Mononuclear cell (primary cell): ENCODE results near the gene TLE6. TPM values are rescaled to one million over a fixed set of nuclear protein-coding genes. Genes with fewer than 3 reads are reported as not detected.
"Not testable (repeated sequence)": the region's sequence is repeated elsewhere in the genome, so short reads cannot be mapped to it uniquely, and the experiment has no call there.

Experiments
- H3K27me3 ChIP-seq: 2 replicates; pipeline ENCODE4 v1.6.0; 2011; ENCODE audit warnings: low read length, control low read depth; ENCODE audit not compliant: insufficient read depth
- H3K4me1 ChIP-seq: 2 replicates; pipeline ENCODE4 v1.5.1; 2011; ENCODE audit warnings: mild to moderate bottlenecking, low read length, control low read depth; ENCODE audit not compliant: insufficient read depth
- H3K4me3 ChIP-seq: 2 replicates; pipeline ENCODE4 v1.5.1; 2011; ENCODE audit warnings: mild to moderate bottlenecking, low read length, moderate library complexity
- H3K9me3 ChIP-seq: 2 replicates; pipeline ENCODE4 v1.5.1; 2011; ENCODE audit warnings: low read depth, mild to moderate bottlenecking, control low read depth, low read length
- total RNA-seq: library from RNA; depleted of rRNA; stranded (reverse); fragments of >200 nt; gene quantifications from one replicate; pipeline ENCODE4 v1.2.3, GENCODE V29; 2012

TLE6 gene
- total RNA-seq, 1 donor = not detected

- no peak overlapping the region for H3K4me3 ChIP-seq
- H3K9me3 ChIP-seq = no peaks in the 10 kb centered on the region
- H3K27me3 ChIP-seq = peaks cover 6% of the 10 kb centered on the region
- H3K4me1 ChIP-seq = peaks cover 9% of the 10 kb centered on the region
These were observed 6.2 kb downstream of the TLE6 start for GRCh38 chr19:2983351-2984214.

GRCh38 chr19:2984215-2984528 is 6.8 kb downstream of the TLE6 start:
- Histone ChIP-seq H3K4me1 (peaks cover 9% of the 10 kb centered on the region), H3K9me3 (no peaks in the 10 kb centered on the region), H3K27me3 (peaks cover 6% of the 10 kb centered on the region), H3K4me3 (no peak overlapping the region)

DNA sequence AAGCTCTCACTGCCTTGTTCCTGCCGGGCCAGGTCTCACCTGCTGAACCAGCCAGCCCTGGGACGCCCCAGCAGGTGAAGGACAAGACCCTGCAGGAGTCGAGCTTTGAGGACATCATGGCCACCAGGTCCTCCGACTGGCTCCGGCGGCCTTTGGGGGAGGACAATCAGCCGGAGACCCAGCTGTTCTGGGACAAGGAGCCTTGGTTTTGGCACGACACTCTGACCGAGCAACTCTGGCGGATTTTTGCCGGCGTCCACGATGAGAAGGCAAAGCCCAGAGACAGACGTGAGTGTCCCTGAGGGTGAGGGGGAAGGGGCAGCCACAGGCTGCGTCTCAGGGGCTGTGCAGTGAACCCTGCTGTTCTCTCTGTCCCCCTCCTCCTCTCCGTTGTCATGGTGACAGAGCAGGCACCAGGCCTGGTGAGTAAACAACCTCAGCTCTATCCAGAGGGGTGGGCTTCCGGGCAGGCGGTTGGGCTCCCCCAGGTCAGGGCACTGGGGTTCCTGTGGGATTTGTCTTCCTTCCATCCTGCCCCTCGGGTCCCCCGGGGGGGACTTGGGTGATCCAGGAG is 9.7 kb downstream of the TLE6 start:
- H3K4me3 ChIP-seq = no peak overlapping the region
- H3K4me1 ChIP-seq = peaks cover 9% of the 10 kb centered on the region
- no peaks in the 10 kb centered on the region for H3K9me3 ChIP-seq
- peaks cover 6% of the 10 kb centered on the region for H3K27me3 ChIP-seq

DNA sequence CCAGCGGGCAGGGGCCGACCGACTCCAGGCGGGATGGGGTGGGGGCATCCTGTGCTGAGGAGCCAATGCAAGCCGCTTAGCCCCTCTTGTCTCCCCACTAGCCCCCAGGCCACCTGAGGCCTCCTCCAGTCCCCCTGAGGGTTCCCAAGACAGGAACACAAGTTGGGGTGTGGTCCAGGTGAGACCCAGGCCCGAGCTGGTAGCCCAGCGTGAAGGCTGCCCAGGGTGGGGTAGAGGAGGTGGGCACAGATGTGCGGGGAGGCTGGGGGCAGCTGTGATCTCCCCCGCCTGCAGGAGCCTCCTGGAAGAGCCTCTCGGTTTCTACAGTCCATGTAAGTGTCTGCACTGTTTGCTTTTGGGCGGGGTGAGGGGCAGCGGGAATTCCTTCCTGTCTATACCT is 10.4 kb downstream of the TLE6 start:
- peaks cover 6% of the 10 kb centered on the region for H3K27me3 ChIP-seq
- H3K4me3 ChIP-seq = no peak overlapping the region
- no peaks in the 10 kb centered on the region for H3K9me3 ChIP-seq
- peaks cover 9% of the 10 kb centered on the region for H3K4me1 ChIP-seq

DNA sequence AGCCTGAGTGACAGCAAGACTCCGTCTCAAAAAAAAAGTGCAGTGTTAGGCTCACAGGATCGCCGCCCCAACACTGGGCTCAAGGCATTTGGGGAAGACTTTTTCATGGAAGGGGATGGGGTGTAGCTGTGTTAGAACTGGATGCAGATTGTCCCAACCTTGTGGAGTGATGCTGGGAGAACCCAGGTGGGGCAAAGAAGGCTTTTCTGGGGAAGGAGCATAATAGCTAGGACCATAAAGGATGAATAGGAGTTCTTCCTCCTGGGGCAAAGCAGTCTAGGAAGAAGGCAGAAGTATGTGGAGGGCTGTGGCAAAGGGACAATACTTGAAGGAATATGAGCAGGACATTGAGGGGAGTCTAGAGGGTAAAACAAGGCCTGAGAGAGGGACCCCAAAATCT is 11.2 kb downstream of the TLE6 start:
- Histone ChIP-seq H3K9me3 (no peaks in the 10 kb centered on the region), H3K4me3 (no peak overlapping the region), H3K27me3 (peaks cover 5% of the 10 kb centered on the region), H3K4me1 (peaks cover 7% of the 10 kb centered on the region)

DNA sequence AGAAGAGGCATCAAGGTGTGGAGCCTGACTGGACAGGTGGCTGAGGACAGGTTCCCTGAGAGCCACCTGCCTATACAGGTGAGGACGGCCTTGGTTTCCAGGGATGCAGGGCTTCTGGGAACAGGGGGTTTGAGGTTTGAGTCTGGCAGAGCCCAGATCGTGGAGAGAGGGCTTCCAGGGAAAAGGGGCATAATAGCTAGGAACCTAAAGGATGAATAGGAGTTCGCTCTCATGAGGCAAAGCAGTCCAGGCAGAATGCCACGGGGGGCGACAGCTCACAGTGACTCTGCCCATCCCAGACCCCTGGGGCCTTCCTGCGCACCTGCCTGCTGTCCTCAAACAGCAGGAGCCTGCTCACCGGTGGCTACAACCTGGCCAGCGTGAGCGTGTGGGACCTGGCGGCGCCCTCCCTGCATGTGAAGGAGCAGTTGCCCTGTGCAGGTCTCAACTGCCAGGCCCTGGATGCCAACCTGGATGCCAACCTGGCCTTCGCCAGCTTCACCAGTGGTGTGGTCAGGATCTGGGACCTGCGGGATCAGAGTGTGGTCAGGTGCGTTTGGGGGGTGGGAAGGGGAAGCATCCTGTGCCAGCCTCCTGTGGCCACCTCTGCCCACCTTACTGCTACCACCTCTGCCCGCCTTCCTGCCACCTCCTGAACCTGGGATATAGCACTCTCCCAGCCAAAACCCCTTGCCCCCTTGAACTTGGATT is 12.0 kb downstream of the TLE6 start:
- no peak overlapping the region for H3K4me3 ChIP-seq
- no peaks in the 10 kb centered on the region for H3K4me1 ChIP-seq
- no peaks in the 10 kb centered on the region for H3K9me3 ChIP-seq
- H3K27me3 ChIP-seq = no peaks in the 10 kb centered on the region

- H3K27me3 ChIP-seq, H3K4me3 ChIP-seq, H3K4me1 ChIP-seq, H3K9me3 ChIP-seq: not testable (repeated sequence)
These were observed 15.0 kb downstream of the TLE6 start for GRCh38 chr19:2992333-2992732.

- Histone ChIP-seq H3K4me1 (no peaks in the 10 kb centered on the region), H3K27me3 (no peaks in the 10 kb centered on the region), H3K4me3 (no peak overlapping the region)
These were observed 15.6 kb downstream of the TLE6 start for GRCh38 chr19:2992958-2993357.

GRCh38 chr19:2993579-2993978 is 16.2 kb downstream of the TLE6 start:
- Histone ChIP-seq H3K4me3 (no peak overlapping the region), H3K27me3 (no peaks in the 10 kb centered on the region), H3K4me1 (no peaks in the 10 kb centered on the region), H3K9me3 (no peaks in the 10 kb centered on the region)

More at GRCh38 chr19:2992958-2993357, 15.6 kb downstream of the TLE6 start:
- H3K9me3 ChIP-seq = no peaks in the 10 kb centered on the region

- no peaks in the 10 kb centered on the region for H3K27me3 ChIP-seq
- no peak overlapping the region for H3K4me3 ChIP-seq
- H3K4me1 ChIP-seq = no peaks in the 10 kb centered on the region
- H3K9me3 ChIP-seq = no peaks in the 10 kb centered on the region
These were observed 17.3 kb downstream of the TLE6 start for GRCh38 chr19:2994588-2995131.

DNA sequence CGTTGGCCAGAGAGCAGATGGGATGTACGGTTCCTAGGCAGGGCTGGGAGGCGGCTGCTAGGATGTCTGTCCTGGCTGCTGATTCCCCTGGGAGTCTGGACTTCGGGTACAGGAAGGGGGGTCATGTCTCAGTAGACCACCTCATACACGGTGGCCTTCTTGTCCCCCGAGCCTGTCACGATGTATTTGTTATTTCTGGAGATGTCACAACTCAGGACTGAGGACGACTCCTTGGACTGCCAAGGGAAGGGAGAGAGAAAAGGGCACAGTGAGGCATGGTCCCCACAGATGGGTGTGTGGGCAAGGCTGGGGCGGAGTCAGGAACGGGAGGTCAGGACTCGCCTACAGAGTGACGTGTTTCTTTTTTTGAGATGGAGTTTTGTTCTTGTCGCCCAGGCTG is 20.4 kb downstream of the TLE6 start:
- no peak overlapping the region for H3K4me3 ChIP-seq
- no peaks in the 10 kb centered on the region for H3K9me3 ChIP-seq
- no peaks in the 10 kb centered on the region for H3K4me1 ChIP-seq
- H3K27me3 ChIP-seq = no peaks in the 10 kb centered on the region

GRCh38 chr19:2998642-2999041 is 21.3 kb downstream of the TLE6 start:
- Histone ChIP-seq H3K4me1 (no peaks in the 10 kb centered on the region), H3K9me3 (no peaks in the 10 kb centered on the region), H3K4me3 (no peak overlapping the region), H3K27me3 (no peaks in the 10 kb centered on the region)

GRCh38 chr19:3001235-3001800 is 24.0 kb downstream of the TLE6 start:
- Histone ChIP-seq H3K27me3 (no peaks in the 10 kb centered on the region), H3K4me1 (no peaks in the 10 kb centered on the region), H3K4me3 (no peak overlapping the region), H3K9me3 (no peaks in the 10 kb centered on the region)

GRCh38 chr19:3003046-3003445 is 25.7 kb downstream of the TLE6 start:
- no peaks in the 10 kb centered on the region for H3K27me3 ChIP-seq
- no peak overlapping the region for H3K4me3 ChIP-seq
- H3K9me3 ChIP-seq = no peaks in the 10 kb centered on the region
- no peaks in the 10 kb centered on the region for H3K4me1 ChIP-seq

DNA sequence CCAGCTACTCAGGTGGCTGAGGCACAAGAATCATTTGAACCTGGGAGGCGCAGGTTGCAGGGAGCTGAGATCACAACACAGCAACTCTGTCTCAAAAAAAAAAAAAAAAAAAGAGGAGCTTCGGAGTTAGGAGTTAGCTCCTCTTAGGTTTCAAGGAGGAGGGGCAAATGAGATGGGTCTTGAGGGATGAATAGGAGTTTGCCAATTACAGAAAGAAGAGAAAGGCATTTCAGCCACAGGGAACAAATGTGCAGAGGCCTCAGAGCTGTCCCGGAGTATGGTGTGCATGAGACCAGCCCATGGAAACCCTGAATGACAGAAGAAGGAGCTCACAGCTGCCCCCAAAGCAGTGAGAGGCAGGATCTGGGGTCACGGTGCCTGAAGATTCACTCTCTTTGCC is 27.2 kb downstream of the TLE6 start:
- Histone ChIP-seq H3K4me1 (no peaks in the 10 kb centered on the region), H3K27me3 (no peaks in the 10 kb centered on the region), H3K9me3 (no peaks in the 10 kb centered on the region), H3K4me3 (no peak overlapping the region)
